ENCODE data around the gene CHST15. TPM values are rescaled to one million over a fixed set of nuclear protein-coding genes. Genes with fewer than 3 reads are reported as not detected.

CHST15 gene
- total and polyA plus RNA-seq, 8 donors: 4.8 to 17.3 (median 12.4) TPM

GRCh38 chr10:124012991-124013390, 80.4 kb downstream of the CHST15 start:
- intact Hi-C loops (cut with DNase I): no loop called here
- H3K9me3 ChIP-seq: no peaks in the 10 kb centered on the region
- no peak for DNase-seq
- H3K4me3 ChIP-seq: no peak overlapping the region
- H3K36me3 ChIP-seq: no peaks in the 10 kb centered on the region
- no peak overlapping the region for H3K27ac ChIP-seq
- H3K4me1 ChIP-seq: no peaks in the 10 kb centered on the region
- no peak for FAIRE-seq
- H3K27me3 ChIP-seq: no peaks in the 10 kb centered on the region
- 71 to 75% methylated on average over 7 of the region's 7 CpGs for WGBS, 2 donors
- ATAC-seq: no peak
- TF ChIP-seq CTCF (IDR thresholded peaks at IDR 0.05): no peak

- intact Hi-C loops (cut with DNase I): no loop called here
- Histone ChIP-seq H3K4me1 (no peaks in the 10 kb centered on the region), H3K36me3 (no peaks in the 10 kb centered on the region), H3K27me3 (no peaks in the 10 kb centered on the region), H3K27ac (no peak overlapping the region), H3K4me3 (no peak overlapping the region), H3K9me3 (no peaks in the 10 kb centered on the region)
- TF ChIP-seq CTCF (IDR thresholded peaks at IDR 0.05): no peak
- ATAC-seq (no peak), DNase-seq (no peak), FAIRE-seq (no peak)
- WGBS, 2 donors: 47 to 89% methylated on average over 3 of the region's 3 CpGs
Measured at GRCh38 chr10:124012583-124012982, 80.8 kb downstream of the CHST15 start.

- intact Hi-C loops (cut with DNase I): no loop called here
- ATAC-seq (no peak), DNase-seq (no peak), FAIRE-seq (no peak)
- Histone ChIP-seq H3K4me3 (no peak overlapping the region), H3K9me3 (no peaks in the 10 kb centered on the region), H3K36me3 (no peaks in the 10 kb centered on the region), H3K27me3 (no peaks in the 10 kb centered on the region), H3K27ac (no peak overlapping the region), H3K4me1 (no peaks in the 10 kb centered on the region)
- 70 to 74% methylated on average over 5 of the region's 5 CpGs for WGBS, 2 donors
- TF ChIP-seq CTCF (IDR thresholded peaks at IDR 0.05): no peak
Measured at GRCh38 chr10:124012066-124012465, 81.3 kb downstream of the CHST15 start.

GRCh38 chr10:124011464-124011863, 81.9 kb downstream of the CHST15 start:
- no peak overlapping the region for H3K27ac ChIP-seq
- FAIRE-seq: no peak
- no peaks in the 10 kb centered on the region for H3K27me3 ChIP-seq
- WGBS, 2 donors: 73 to 87% methylated on average over 11 of the region's 11 CpGs
- no peak overlapping the region for H3K4me3 ChIP-seq
- intact Hi-C loops (cut with DNase I): no loop called here
- no peaks in the 10 kb centered on the region for H3K4me1 ChIP-seq
- no peaks in the 10 kb centered on the region for H3K9me3 ChIP-seq
- peak in 1 of 4 donors; percentile 42 for ATAC-seq
- DNase-seq: no peak
- no peaks in the 10 kb centered on the region for H3K36me3 ChIP-seq
- no peak for TF ChIP-seq CTCF (IDR thresholded peaks at IDR 0.05)

GRCh38 chr10:124010563-124011131, 82.8 kb downstream of the CHST15 start:
- H3K4me3 ChIP-seq: no peak overlapping the region
- ATAC-seq (peak in 2 of 4 donors; percentile 32 to 36), FAIRE-seq (no peak), DNase-seq (peak in 1 of 6 donors; percentile 43)
- WGBS, 2 donors: 64 to 69% methylated on average over 22 of the region's 22 CpGs
- intact Hi-C loops (cut with DNase I): no loop called here
- H3K36me3 ChIP-seq: no peaks in the 10 kb centered on the region
- H3K4me1 ChIP-seq: no peaks in the 10 kb centered on the region
- no peaks in the 10 kb centered on the region for H3K9me3 ChIP-seq
- no peak for TF ChIP-seq CTCF (IDR thresholded peaks at IDR 0.05)
- H3K27ac ChIP-seq: no peak overlapping the region
- H3K27me3 ChIP-seq: no peaks in the 10 kb centered on the region
